GM23338 (cell line): Measurements from ENCODE around the gene FBXO46. TPM values are rescaled to one million over a fixed set of nuclear protein-coding genes. Genes with fewer than 3 reads are reported as not detected.
A peak's percentile ranks its signal among the peaks of the same experiment; 100 is the strongest.

Experiments used
- ATAC-seq: fragments of 200-7000 bp; cut with Tn5 transposase; 3 replicates; pipeline ENCODE4 v1.9.1; 2020
- DNase-seq: peaks from one replicate; pipeline ENCODE4 v3.0.0-alpha.2; 2015; ENCODE audit warnings: low spot score
- H2AFZ ChIP-seq: fragments of 200-600 bp; sonication (generic); 2 replicates; pipeline ENCODE4 v1.8.0; 2016; ENCODE audit warnings: antibody characterized with exemption, mild to moderate bottlenecking, moderate library complexity
- H3F3A ChIP-seq: fragments of 200-600 bp; sonication (generic); replicated peaks from 2 replicates; pipeline ENCODE4 v1.8.0; 2017; ENCODE audit warnings: antibody characterized with exemption, mixed run types, low read depth
- H3K27ac ChIP-seq: fragments of 200-600 bp; sonication (generic); 2 replicates; pipeline ENCODE4 v1.6.1; 2016; ENCODE audit warnings: low read depth
- H3K27me3 ChIP-seq: fragments of 200-600 bp; sonication (generic); 2 replicates; pipeline ENCODE4 v1.8.0; 2016; ENCODE audit warnings: mild to moderate bottlenecking, mixed run types, moderate library complexity; ENCODE audit not compliant: insufficient read depth
- H3K36me3 ChIP-seq: fragments of 200-600 bp; sonication (generic); 2 replicates; pipeline ENCODE4 v1.8.0; 2016; ENCODE audit warnings: mild to moderate bottlenecking; ENCODE audit not compliant: insufficient read depth
- H3K4me1 ChIP-seq: fragments of 200-600 bp; sonication (generic); 2 replicates; pipeline ENCODE4 v1.8.0; 2016; ENCODE audit warnings: mild to moderate bottlenecking, moderate library complexity; ENCODE audit not compliant: insufficient read depth
- H3K4me2 ChIP-seq: fragments of 200-600 bp; sonication (generic); 2 replicates; pipeline ENCODE4 v1.7.1; 2017; ENCODE audit warnings: mixed run types
- H3K4me3 ChIP-seq: fragments of 200-600 bp; sonication (generic); 2 replicates; pipeline ENCODE4 v1.6.1; 2016; ENCODE audit warnings: mixed run types
- H3K79me2 ChIP-seq: fragments of 200-600 bp; sonication (generic); replicated peaks from 2 replicates; pipeline ENCODE4 v1.8.0; 2017; ENCODE audit warnings: mild to moderate bottlenecking; ENCODE audit not compliant: insufficient read depth
- H3K9me2 ChIP-seq: fragments of 200-600 bp; sonication (generic); 2 replicates; pipeline ENCODE4 v1.8.0; 2017; ENCODE audit not compliant: insufficient read depth
- H4K20me1 ChIP-seq: fragments of 200-600 bp; sonication (generic); replicated peaks from 2 replicates; pipeline ENCODE4 v1.8.0; 2017; ENCODE audit warnings: mild to moderate bottlenecking; ENCODE audit not compliant: insufficient read depth
- H3K27ac Mint-ChIP-seq: 2 replicates; pipeline ENCODE4 v1.8.0; 2020; ENCODE audit warnings: inconsistent platforms, mild to moderate bottlenecking, moderate library complexity, mixed read lengths
- H3K27me3 Mint-ChIP-seq: 3 replicates; pipeline ENCODE4 v1.8.0; 2022; ENCODE audit warnings: low read depth, mild to moderate bottlenecking, moderate library complexity, mixed read lengths, inconsistent platforms; ENCODE audit not compliant: insufficient read depth, poor library complexity
- H3K36me3 Mint-ChIP-seq: 3 replicates; pipeline ENCODE4 v1.8.0; 2021; ENCODE audit warnings: low read depth, mild to moderate bottlenecking, inconsistent platforms, moderate library complexity, mixed read lengths
- H3K4me1 Mint-ChIP-seq: 3 replicates; pipeline ENCODE4 v1.8.0; 2020; ENCODE audit warnings: mild to moderate bottlenecking, inconsistent platforms, mixed read lengths
- H3K4me3 Mint-ChIP-seq: 3 replicates; pipeline ENCODE4 v1.8.0; 2021; ENCODE audit warnings: moderate library complexity, mild to moderate bottlenecking, inconsistent platforms, mixed read lengths
- H3K9me3 Mint-ChIP-seq: 3 replicates; pipeline ENCODE4 v1.8.0; 2020; ENCODE audit warnings: moderate library complexity, mild to moderate bottlenecking, inconsistent platforms, mixed read lengths
- CREB1 ChIP-seq: fragments of 250-450 bp; sonication (Bioruptor Pico); IDR thresholded peaks from 2 replicates; pipeline ENCODE4 v1.5.0; 2020; ENCODE audit warnings: low read depth, mild to moderate bottlenecking, moderate library complexity
- CTCF ChIP-seq, 2 experiments: fragments of 200-600 bp in 1 of 2; sonication (generic) in 1 of 2; conservative IDR thresholded peaks; 2 replicates each; pipeline versions ENCODE4 v1.5.1 to v1.6.1; 2016 to 2017; ENCODE audit warnings: antibody characterized with exemption in 2 of 2, low read depth in 2 of 2, mild to moderate bottlenecking in 2 of 2, moderate library complexity in 1 of 2
- ETS1 ChIP-seq: IDR thresholded peaks from 2 replicates; pipeline ENCODE4 v1.6.1; 2016; ENCODE audit warnings: antibody characterized with exemption
- EZH2 ChIP-seq: fragments of 200-600 bp; sonication (generic); IDR thresholded peaks from one replicate; pipeline ENCODE4 v1.8.0; 2017; ENCODE audit warnings: antibody characterized with exemption, mild to moderate bottlenecking, low read depth; ENCODE audit not compliant: unreplicated experiment
- JUNB ChIP-seq: IDR thresholded peaks from one replicate; pipeline ENCODE4 v1.6.1; 2016; ENCODE audit warnings: antibody characterized with exemption; ENCODE audit not compliant: unreplicated experiment
- POLR2AphosphoS5 ChIP-seq: IDR thresholded peaks from 2 replicates; pipeline ENCODE4 v1.6.1; 2016; ENCODE audit warnings: antibody characterized with exemption, low read depth
- polyA plus RNA-seq: library from polyadenylated mRNA; unstranded; fragments of >200 nt; fragmentation: Nextera tagmentation; extraction: Ambion mirVana; gene quantifications from 2 replicates; pipeline ENCODE4 v1.2.1, GENCODE V29; 2016
- total RNA-seq: library from RNA; depleted of rRNA; stranded (reverse); fragments of >200 nt; shearing (Covaris generic); gene quantifications from 2 replicates; pipeline ENCODE4 v1.2.3, GENCODE V29; 2014

Gene FBXO46
- total and polyA plus RNA-seq, 2 experiments from 2014 or later, result 9.4 to 35.8 TPM

- Histone ChIP-seq H3K4me3 (peak overlapping the region; percentile 76), H3K27ac (peak overlapping the region; percentile 80)
Observed at GRCh38 chr19:45771311-45771933, 40.7 kb upstream of the FBXO46 start.

GRCh38 chr19:45770192-45771101 lies 39.8 kb upstream of the FBXO46 start:
- H2AFZ ChIP-seq, result no peak overlapping the region
- H3K9me2 ChIP-seq, result no peaks in the 10 kb centered on the region
- peak overlapping the region; percentile 97 for H3K27ac ChIP-seq
- DNase-seq (peak; percentile 99), ATAC-seq (peak; percentile 61)
- Mint-ChIP-seq H3K36me3 (peaks cover 23% of the 10 kb centered on the region), H3K4me3 (peak overlapping the region; percentile 91), H3K27ac (peak overlapping the region; percentile 99), H3K9me3 (no peaks in the 10 kb centered on the region; the same call in 2 of the 3 replicates), H3K27me3 (peaks cover 35% of the 10 kb centered on the region), H3K4me1 (peaks cover 20% of the 10 kb centered on the region)
- peaks cover 29% of the 10 kb centered on the region for H3F3A ChIP-seq
- H3K79me2 ChIP-seq, result no peaks in the 10 kb centered on the region
- H3K4me3 ChIP-seq, result peak overlapping the region; percentile 76
- peaks cover 3% of the 10 kb centered on the region; the same call in 1 of the 2 replicates for H4K20me1 ChIP-seq
- H3K4me2 ChIP-seq, result peak overlapping the region; percentile 99
- H3K4me1 ChIP-seq, result peaks cover 20% of the 10 kb centered on the region
- TF ChIP-seq ETS1 (0 out of 2 replicates have a peak, but pooled peaks have one; percentile 34), POLR2AphosphoS5 (peak; percentile 91), JUNB (no peak), CTCF (conservative IDR thresholded peaks at IDR 0.05; ENCODE audit: low read depth in 2 of 2) (peak; percentile 68 to 79), CREB1 (CRISPR knock-in tag) (0 out of 2 replicates have a peak, but pooled peaks have one; percentile 57)
- H3K27me3 ChIP-seq, result no peaks in the 10 kb centered on the region
- H3K36me3 ChIP-seq, result 0 out of 2 replicates have a peak, but pooled peaks cover 3% of the 10 kb centered on the region

More at GRCh38 chr19:45771311-45771933, 40.7 kb upstream of the FBXO46 start:
- Histone ChIP-seq H4K20me1 (peaks cover 3% of the 10 kb centered on the region; the same call in 1 of the 2 replicates), H3K27me3 (no peaks in the 10 kb centered on the region), H3K4me2 (peak overlapping the region; percentile 87), H3F3A (peaks cover 29% of the 10 kb centered on the region), H3K36me3 (0 out of 2 replicates have a peak, but pooled peaks cover 3% of the 10 kb centered on the region), H3K9me2 (no peaks in the 10 kb centered on the region), H2AFZ (no peak overlapping the region), H3K79me2 (no peaks in the 10 kb centered on the region), H3K4me1 (peaks cover 15% of the 10 kb centered on the region; the same call in 1 of the 2 replicates)
- peak in 1 of 2 experiments; percentile 21; a peak in 2 of 4 replicates for TF ChIP-seq CTCF (conservative IDR thresholded peaks at IDR 0.05; ENCODE audit: low read depth in 2 of 2)
- no peak for TF ChIP-seq EZH2
- Mint-ChIP-seq H3K4me1 (peaks cover 15% of the 10 kb centered on the region), H3K36me3 (peaks cover 25% of the 10 kb centered on the region), H3K27ac (peak overlapping the region; percentile 82), H3K4me3 (peak overlapping the region; percentile 91), H3K27me3 (peaks cover 33% of the 10 kb centered on the region), H3K9me3 (no peaks in the 10 kb centered on the region; the same call in 2 of the 3 replicates)
- ATAC-seq (no peak), DNase-seq (peak; percentile 62)
